ENCODE data around the gene PRPH. TPM values are rescaled to one million over a fixed set of nuclear protein-coding genes. Genes with fewer than 3 reads are reported as not detected.
"Not testable (repeated sequence)": the region's sequence is repeated elsewhere in the genome, so short reads cannot be mapped to it uniquely, and the experiment has no call there.

PRPH gene
- total RNA-seq, 4 donors from 2014 or later, result 1.1 to 1.5 TPM; not detected in 2

GRCh38 chr12:49276304-49277290 lies 18.4 kb upstream of the PRPH start:
- no peak overlapping the region for H3K27ac ChIP-seq
- WGBS, result 82% methylated on average over 12 of the region's 13 CpGs
- DNase-seq (ENCODE audit: low spot score in 2 of 2), result no peak
- H3K4me1 ChIP-seq, result peaks cover 5% of the 10 kb centered on the region
- no peaks in the 10 kb centered on the region for H3K27me3 ChIP-seq
- peaks cover 21% of the 10 kb centered on the region for H3K36me3 ChIP-seq
- no peak overlapping the region for H3K4me3 ChIP-seq
- H3K9me3 ChIP-seq, result no peaks in the 10 kb centered on the region
- TF ChIP-seq POLR2A (IDR thresholded peaks at IDR 0.05), result no peak
- TF ChIP-seq, protein P1, sequence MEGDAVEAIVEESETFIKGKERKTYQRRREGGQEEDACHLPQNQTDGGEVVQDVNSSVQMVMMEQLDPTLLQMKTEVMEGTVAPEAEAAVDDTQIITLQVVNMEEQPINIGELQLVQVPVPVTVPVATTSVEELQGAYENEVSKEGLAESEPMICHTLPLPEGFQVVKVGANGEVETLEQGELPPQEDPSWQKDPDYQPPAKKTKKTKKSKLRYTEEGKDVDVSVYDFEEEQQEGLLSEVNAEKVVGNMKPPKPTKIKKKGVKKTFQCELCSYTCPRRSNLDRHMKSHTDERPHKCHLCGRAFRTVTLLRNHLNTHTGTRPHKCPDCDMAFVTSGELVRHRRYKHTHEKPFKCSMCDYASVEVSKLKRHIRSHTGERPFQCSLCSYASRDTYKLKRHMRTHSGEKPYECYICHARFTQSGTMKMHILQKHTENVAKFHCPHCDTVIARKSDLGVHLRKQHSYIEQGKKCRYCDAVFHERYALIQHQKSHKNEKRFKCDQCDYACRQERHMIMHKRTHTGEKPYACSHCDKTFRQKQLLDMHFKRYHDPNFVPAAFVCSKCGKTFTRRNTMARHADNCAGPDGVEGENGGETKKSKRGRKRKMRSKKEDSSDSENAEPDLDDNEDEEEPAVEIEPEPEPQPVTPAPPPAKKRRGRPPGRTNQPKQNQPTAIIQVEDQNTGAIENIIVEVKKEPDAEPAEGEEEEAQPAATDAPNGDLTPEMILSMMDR (IDR thresholded peaks at IDR 0.05), result no peak
- TF ChIP-seq EP300 (IDR thresholded peaks at IDR 0.05), result no peak
- TF ChIP-seq POLR2AphosphoS5 (IDR thresholded peaks at IDR 0.05), result no peak

- 80% methylated on average over 2 of the region's 7 CpGs for WGBS
- TF ChIP-seq POLR2AphosphoS5 (IDR thresholded peaks at IDR 0.05), result no peak
- no peak for TF ChIP-seq EP300 (IDR thresholded peaks at IDR 0.05)
- TF ChIP-seq, protein P1 (IDR thresholded peaks at IDR 0.05), result no peak
- no peak for TF ChIP-seq POLR2A (IDR thresholded peaks at IDR 0.05)
- no peak overlapping the region for H3K4me3 ChIP-seq
These were observed 17.5 kb upstream of the PRPH start for GRCh38 chr12:49277466-49277865.

GRCh38 chr12:49279706-49280159 lies 15.2 kb upstream of the PRPH start:
- 52% methylated on average over 6 of the region's 7 CpGs for WGBS
- Histone ChIP-seq H3K36me3 (no peaks in the 10 kb centered on the region), H3K9me3 (no peaks in the 10 kb centered on the region), H3K27me3 (peaks cover 7% of the 10 kb centered on the region), H3K4me3 (no peak overlapping the region), H3K27ac (no peak overlapping the region), H3K4me1 (peaks cover 5% of the 10 kb centered on the region)
- DNase-seq (ENCODE audit: low spot score in 2 of 2), result no peak
- TF ChIP-seq, protein P1 (IDR thresholded peaks at IDR 0.05), result no peak
- TF ChIP-seq POLR2AphosphoS5 (IDR thresholded peaks at IDR 0.05) (no peak), EP300 (IDR thresholded peaks at IDR 0.05) (no peak), POLR2A (IDR thresholded peaks at IDR 0.05) (no peak)

More at GRCh38 chr12:49277466-49277865, 17.5 kb upstream of the PRPH start:
- Histone ChIP-seq H3K9me3 (no peaks in the 10 kb centered on the region), H3K27ac (no peak overlapping the region), H3K36me3 (peaks cover 15% of the 10 kb centered on the region), H3K4me1 (peaks cover 5% of the 10 kb centered on the region), H3K27me3 (no peaks in the 10 kb centered on the region)
- no peak for DNase-seq (ENCODE audit: low spot score in 2 of 2)

- 92% methylated on average over 6 of the region's 6 CpGs for WGBS
- H3K9me3 ChIP-seq; H3K4me1 ChIP-seq; DNase-seq (ENCODE audit: low spot score in 2 of 2); H3K36me3 ChIP-seq; H3K27me3 ChIP-seq; H3K4me3 ChIP-seq; H3K27ac ChIP-seq: not testable (repeated sequence)
These were observed 14.4 kb upstream of the PRPH start for GRCh38 chr12:49280545-49280944.

GRCh38 chr12:49282302-49282701 lies 12.6 kb upstream of the PRPH start:
- no peak for TF ChIP-seq POLR2A (IDR thresholded peaks at IDR 0.05)
- TF ChIP-seq, protein P1 (IDR thresholded peaks at IDR 0.05), result no peak
- no peak for TF ChIP-seq EP300 (IDR thresholded peaks at IDR 0.05)
- no peak for DNase-seq (ENCODE audit: low spot score in 2 of 2)
- Histone ChIP-seq H3K4me1 (peaks cover 5% of the 10 kb centered on the region), H3K36me3 (no peaks in the 10 kb centered on the region), H3K9me3 (no peaks in the 10 kb centered on the region), H3K27ac (no peak overlapping the region), H3K27me3 (peaks cover 7% of the 10 kb centered on the region), H3K4me3 (no peak overlapping the region)
- WGBS, result 80% methylated on average over 5 of the region's 5 CpGs

DNA sequence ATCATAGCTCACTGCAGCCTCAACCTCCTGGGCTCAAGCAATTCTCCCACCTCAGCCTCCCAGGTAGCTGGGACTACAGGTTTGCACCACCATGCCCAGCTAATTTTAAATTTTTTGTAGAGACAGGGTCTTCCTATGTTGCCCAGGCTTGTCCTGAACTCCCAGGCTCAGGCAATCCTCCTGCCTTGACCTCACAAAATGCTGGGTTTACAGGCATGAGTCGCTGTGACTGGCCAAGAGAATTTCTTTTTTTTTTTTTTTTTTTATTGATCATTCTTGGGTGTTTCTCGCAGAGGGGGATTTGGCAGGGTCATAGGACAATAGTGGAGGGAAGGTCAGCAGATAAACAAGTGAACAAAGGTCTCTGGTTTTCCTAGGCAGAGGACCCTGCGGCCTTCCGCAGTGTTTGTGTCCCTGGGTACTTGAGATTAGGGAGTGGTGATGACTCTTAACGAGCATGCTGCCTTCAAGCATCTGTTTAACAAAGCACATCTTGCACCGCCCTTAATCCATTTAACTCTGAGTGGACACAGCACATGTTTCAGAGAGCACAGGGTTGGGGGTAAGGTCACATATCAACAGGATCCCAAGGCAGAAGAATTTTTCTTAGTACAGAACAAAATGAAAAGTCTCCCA lies 12.1 kb upstream of the PRPH start:
- H3K9me3 ChIP-seq; H3K4me1 ChIP-seq; H3K36me3 ChIP-seq; H3K27ac ChIP-seq; H3K4me3 ChIP-seq; DNase-seq (ENCODE audit: low spot score in 2 of 2); H3K27me3 ChIP-seq: not testable (repeated sequence)
- WGBS, result 78% methylated on average over 2 of the region's 6 CpGs

Measured in suprapubic skin (tissue), 4 donors.